Endothelial cell of hepatic sinusoid (primary cell): ENCODE results near the gene ADRA2A.

ENCODE experiments used
- in situ Hi-C: cut with HindIII; loops from 2 replicates; pipeline ENCODE4 v1.10.0; 2017; ENCODE audit warnings: low sequenced_read_pairs

ADRA2A gene

GRCh38 chr10:111076682-111077478 is at the start of gene ADRA2A:
TSS of gene ADRA2A (plus strand) at chr10:111077029. CDS start at chr10:111077997, 968 bp downstream.
- in situ Hi-C loops = no loop called here

- in situ Hi-C loops = no loop called here
Measured at GRCh38 chr10:111030042-111030750, 46.6 kb upstream of the ADRA2A start.

- in situ Hi-C loops = no loop called here
Measured at GRCh38 chr10:111034598-111035310, 42.1 kb upstream of the ADRA2A start.

- in situ Hi-C loops = no loop called here
Measured at GRCh38 chr10:111035542-111035941, 41.3 kb upstream of the ADRA2A start.

GRCh38 chr10:111037858-111038257 is 39.0 kb upstream of the ADRA2A start:
- in situ Hi-C loops = no loop called here

- in situ Hi-C loops = no loop called here
Measured at GRCh38 chr10:111039522-111039921, 37.3 kb upstream of the ADRA2A start.

- in situ Hi-C loops = loop anchor here (5.0 kb wide), 1 partner anchor 45 kb away; no protein-coding TSS in a partner anchor
Measured at GRCh38 chr10:111057006-111057405, 19.8 kb upstream of the ADRA2A start.

GRCh38 chr10:111063471-111063870 is 13.4 kb upstream of the ADRA2A start:
- in situ Hi-C loops = no loop called here

- in situ Hi-C loops = no loop called here
Measured at GRCh38 chr10:111072232-111072631, 4.6 kb upstream of the ADRA2A start.

- in situ Hi-C loops = no loop called here
Measured at GRCh38 chr10:111075577-111076185, 1.1 kb upstream of the ADRA2A start.

- in situ Hi-C loops = no loop called here
Measured at GRCh38 chr10:111076191-111076681, 593 bp upstream of the ADRA2A start.

GRCh38 chr10:111077479-111077784 is 603 bp downstream of the ADRA2A start:
- in situ Hi-C loops = no loop called here

GRCh38 chr10:111077785-111078504 is 1.1 kb downstream of the ADRA2A start:
- in situ Hi-C loops = no loop called here

- in situ Hi-C loops = no loop called here
Measured at GRCh38 chr10:111078505-111079185, 1.8 kb downstream of the ADRA2A start.

- in situ Hi-C loops = no loop called here
Measured at GRCh38 chr10:111079241-111079760, 2.5 kb downstream of the ADRA2A start.

GRCh38 chr10:111079781-111080180 is 3.0 kb downstream of the ADRA2A start:
- in situ Hi-C loops = no loop called here

- in situ Hi-C loops = no loop called here
Measured at GRCh38 chr10:111080224-111080623, 3.4 kb downstream of the ADRA2A start.

- in situ Hi-C loops = no loop called here
Measured at GRCh38 chr10:111081595-111081994, 4.8 kb downstream of the ADRA2A start.

GRCh38 chr10:111082102-111082975 is 5.5 kb downstream of the ADRA2A start:
- in situ Hi-C loops = no loop called here
